ENCODE measurements around the gene COA7.

GRCh38 chr1:52691821-52692220, 6.3 kb downstream of the COA7 start:
- TF ChIP-seq CTCF (conservative IDR thresholded peaks at IDR 0.05) = no peak
- TF ChIP-seq EZH2 (IDR thresholded peaks at IDR 0.05; ENCODE audit: low read depth) = no peak
